Measurements from ENCODE around the gene EPHA1. TPM values are rescaled to one million over a fixed set of nuclear protein-coding genes. Genes with fewer than 3 reads are reported as not detected.

EPHA1 gene
- total RNA-seq, 1 donor from 2014 or later = 0.66 TPM

DNA sequence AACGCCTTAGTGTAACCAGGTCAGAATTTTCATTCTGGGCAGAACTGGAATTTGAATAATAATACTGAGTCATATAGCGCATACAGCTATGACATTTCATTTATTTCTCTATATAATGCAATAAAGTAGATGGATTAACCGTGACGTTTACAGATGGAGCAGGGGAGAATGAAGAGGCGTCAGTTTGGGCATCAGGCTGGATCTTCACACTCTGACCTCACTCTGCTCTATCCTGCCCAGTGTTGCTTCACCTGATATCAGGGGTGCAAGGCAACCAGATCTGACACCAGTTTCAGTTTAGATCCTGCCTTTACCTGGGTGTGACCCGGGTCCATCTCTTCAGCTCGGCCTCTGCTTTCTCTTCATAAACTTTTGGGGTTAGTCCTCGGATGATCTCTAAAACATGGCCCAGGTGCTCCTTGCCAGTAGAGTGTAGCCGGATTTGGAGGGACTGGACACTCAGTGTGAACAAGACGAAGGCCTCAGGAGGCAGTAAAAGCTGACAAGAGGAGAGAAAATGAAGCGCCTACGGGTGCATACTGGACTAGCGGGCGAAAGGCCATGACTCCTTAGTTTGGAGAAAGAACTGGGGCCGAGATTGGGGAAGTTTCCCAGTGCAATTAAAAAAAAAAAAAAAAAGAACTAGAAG is 28.9 kb downstream of the EPHA1 start:
- intact Hi-C loops (cut with micrococcal nuclease) = loop anchor here (1.0 to 10.0 kb wide), 13 partner anchors 17 to 1675 kb away; partner anchors contain the start of genes CASP2, DENND11, EPHB6 and FAM131B

DNA sequence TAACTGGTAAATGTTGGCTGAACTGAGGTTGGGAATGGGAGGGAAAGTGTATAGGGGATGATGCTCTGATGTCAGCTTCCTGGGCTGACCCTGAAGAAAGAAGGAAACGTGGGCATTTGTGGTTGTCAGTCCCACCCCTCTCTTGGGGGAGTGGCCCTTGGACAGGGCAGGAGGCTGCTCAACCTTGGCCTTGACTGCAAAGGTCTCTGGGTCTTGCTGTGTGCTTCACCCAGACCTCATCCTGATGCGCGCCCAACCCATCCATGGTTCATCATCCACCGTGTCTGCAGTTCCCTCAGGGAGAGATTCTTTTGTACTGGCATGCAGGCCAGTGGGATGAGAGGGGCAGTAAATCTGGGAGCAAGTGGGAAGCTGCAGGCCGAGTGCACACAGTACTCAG is 32.3 kb downstream of the EPHA1 start:
- intact Hi-C loops (cut with micrococcal nuclease) = no loop called here

DNA sequence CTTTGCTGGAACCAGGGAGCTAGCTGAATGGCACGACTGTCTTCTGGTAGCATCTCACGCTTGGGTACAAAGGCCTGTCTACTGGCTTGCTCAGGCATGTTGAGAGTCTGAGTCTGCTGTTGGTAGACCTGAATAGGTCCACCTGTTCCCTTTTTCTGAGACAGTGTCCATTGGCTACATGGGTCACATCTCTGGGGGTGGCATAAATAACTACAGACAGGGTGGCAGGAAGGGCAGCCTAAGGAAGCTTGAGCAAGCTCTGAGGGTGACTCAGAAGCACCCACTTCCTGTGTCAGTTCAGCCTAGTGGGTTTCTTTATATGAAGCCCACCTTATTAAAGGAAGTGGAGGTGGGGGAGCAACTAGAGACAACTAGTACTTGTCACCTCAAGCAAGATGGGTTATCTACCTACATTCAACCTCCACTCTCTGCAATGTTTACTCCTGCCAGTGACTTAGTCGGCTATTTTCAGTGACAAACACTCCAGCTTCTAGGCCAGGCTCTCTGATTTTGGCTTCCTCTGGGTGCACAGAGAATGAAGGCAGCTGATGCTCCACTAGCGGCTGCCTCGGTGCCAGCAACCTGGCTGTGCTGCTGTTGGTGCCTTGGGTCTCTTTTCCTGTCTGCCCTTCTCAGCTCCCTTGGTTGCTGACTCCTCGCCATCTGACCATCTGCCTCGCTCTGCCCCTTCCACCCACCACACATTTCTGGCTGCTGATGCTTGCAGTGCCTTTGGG is 33.2 kb downstream of the EPHA1 start:
- intact Hi-C loops (cut with micrococcal nuclease) = loop anchor here (2.0 kb wide), 1 partner anchor 75 kb away; no protein-coding TSS in a partner anchor

DNA sequence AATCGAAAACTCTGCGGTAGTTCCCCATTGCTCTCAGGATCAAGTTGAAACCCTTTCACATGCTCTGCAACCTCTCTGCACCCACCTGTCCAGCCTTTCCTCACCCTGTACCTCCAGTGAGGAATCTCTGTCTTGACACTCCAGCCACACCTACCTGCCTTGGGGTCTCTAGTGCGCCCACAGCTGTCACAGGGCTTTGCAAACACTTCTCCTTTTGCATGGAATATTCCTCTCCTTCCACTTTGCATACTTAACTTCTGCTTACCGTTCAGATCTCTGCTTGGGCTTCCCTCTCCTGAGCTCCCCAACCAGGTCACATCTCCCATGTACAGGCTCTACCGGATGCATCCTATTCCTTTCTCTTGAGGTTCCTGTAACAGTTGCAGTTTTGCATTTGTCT is 34.1 kb downstream of the EPHA1 start:
- intact Hi-C loops (cut with micrococcal nuclease) = loop anchor here (2.0 kb wide), 1 partner anchor 74 kb away; no protein-coding TSS in a partner anchor

DNA sequence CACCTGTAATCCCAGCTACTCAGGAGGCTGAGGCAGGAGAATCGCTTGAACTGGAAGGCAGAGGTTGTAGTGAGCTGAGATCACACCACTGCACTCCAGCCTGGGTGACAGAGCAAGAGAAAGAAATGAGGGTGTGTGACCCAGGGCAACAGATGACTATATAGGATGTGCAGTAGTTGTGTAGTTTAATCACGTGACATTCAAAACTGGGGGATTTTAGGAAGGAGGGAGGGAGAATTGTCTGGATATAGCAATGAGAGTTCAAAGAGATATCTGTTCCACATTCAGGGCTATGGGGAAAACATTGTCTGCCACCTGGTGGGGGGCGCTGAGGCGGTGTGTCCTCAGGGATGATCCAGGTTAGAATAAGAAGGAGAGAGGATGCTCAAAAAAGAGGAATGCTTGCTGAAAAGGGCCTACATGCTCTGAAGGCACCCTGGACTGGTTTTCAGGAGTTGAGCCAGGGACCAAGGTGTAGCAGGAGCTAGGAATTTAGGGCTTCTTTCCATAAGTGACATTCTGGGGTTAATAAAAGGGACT is 35.3 kb downstream of the EPHA1 start:
- intact Hi-C loops (cut with micrococcal nuclease) = no loop called here

DNA sequence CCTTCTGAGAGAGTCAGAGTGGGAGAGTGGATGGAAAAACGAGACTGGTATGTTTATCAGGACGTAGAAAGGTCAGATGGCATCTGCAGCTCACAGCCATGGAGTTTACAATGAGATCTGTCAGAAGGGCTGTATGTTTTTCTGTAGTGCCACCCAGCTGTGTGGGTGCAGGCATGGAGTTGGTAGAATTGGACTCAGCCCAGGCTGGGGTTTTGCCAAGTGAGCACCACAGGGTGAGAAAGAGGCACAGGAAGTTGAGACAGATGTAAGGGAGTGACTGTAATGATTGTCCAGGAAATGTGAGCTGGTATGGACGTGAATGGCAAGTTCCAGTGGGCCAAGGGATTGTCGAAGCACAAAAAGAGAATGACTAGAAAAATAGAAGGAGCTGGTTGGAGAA is 36.6 kb downstream of the EPHA1 start:
- intact Hi-C loops (cut with micrococcal nuclease) = loop anchor here (1.0 kb wide), 1 partner anchor 9 kb away; the partner anchor contains the start of gene ZYX

DNA sequence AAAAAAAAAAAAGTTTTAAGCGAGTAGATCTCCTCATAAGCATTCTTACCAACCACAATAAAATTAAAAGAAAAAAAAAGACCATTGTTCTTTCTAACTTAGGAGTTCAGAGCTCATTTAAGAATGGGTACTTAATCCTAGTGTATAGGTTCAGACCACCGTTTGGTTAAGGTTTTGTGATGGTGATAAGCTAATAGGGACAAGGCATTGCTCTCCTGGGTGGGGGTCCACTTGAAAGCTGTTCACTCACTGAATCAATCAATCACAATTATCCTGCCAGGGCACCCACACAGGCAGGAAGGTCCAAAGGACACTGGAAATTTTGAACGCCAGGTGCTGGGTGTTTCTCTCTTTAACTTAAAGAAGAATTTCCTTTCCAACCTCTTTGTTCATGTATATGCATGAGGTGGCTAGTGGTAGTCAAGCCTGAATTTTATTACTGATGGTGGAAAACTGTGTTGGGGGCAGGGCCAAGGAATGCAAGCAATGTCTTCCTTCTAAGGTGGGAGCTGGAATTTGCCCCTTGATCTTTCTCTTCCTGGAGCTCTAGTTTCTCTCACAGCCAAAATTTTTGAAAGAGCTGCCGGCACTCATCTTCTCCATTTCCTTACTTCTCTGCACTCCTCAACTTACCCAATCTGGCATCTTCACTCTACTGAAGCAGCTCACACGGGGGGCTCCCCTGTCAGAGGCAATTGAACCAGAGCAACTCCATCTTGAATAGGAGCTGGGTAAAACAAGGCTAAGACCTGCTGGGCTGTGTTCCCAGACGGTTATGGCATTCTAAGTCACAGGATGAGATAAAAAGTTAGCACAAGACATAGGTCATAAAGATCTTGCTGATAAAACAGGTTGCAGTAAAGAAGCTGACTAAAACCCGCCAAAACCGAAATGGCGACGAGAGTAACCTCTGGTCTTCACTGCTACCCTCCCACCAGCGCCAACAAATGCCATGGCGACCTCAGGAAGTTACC is 38.7 kb downstream of the EPHA1 start:
- intact Hi-C loops (cut with micrococcal nuclease) = no loop called here

DNA sequence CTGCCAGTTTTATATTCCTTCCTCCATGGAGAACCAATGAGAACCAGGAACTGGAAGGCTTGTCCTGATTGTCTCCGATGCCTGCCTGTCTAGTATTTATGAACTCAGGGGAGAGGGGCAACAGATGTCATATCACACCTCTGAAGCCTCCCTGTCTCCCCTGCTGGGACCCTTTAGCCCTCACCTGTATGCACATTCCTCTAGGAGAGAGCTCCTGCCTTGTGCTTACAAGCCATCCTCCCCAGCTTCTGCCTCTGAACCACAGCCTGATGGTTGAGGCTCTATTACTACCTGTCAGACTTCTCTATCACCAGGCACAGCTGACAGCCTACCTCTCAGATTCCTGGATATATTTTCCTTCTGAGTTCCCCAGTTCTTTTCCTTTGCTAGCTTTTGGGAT is 40.3 kb downstream of the EPHA1 start:
- intact Hi-C loops (cut with micrococcal nuclease) = no loop called here

DNA sequence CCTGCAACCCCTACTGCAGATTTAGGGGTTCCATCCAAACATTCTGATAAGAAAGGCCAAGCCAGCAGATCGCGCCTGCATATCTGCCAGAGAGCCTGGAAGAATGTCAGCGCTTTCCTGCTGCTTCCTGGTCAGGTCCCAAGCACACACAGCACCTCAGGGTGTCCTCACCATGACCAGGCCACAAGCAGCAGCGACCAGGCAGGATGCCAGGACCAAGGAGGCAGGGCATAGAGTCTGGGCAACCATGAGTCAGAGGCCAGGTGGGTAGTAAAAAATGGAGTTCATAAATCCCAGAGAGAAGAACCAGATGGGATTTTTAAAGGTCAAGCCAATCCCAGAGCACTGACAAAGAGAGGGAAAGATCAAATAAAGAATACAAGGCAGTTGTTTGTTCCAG is 40.7 kb downstream of the EPHA1 start:
- intact Hi-C loops (cut with micrococcal nuclease) = no loop called here

DNA sequence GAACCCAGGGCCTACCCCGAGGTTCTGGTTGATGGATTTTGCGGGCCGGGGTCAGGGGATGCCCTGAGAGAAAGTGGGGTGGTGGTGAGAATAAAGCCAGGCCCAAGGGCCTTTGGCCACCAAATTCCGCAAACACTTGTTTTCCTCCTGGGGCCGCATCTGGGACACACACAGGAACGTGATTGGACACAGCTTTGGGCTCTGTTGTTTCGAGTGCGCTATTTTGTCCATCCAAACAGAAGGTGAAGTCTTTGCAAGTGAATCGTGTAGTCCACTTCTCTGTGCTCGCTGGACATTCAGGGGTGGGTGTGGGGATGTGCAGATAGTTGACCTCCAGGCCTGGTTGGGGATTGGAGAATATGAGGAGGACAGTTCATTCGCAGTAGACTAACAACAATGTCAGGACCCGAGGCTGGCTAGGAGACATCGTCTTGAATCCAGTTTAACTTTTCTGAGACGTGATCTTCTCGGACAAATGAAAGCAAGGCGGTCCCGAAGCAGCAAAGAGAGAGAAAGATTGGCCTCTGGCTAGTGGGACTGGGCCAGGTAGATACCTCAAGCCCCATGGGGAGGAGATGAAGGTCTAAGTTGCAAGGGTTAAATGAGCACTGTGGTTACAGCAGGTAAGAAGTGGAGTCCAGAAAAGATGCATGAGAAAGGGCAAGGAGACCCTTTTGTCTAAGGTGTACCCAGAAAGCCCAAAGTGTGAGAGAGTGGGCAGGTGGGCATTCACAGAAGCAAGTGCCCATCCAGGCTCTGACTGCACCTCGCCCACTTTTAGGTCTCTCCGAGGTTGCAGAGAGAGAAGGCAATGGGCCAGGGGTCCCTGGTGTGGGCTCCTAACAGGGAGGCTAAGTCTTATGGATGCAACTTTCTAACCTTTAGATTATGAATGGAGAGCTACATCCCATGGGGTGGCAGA is 45.4 kb downstream of the EPHA1 start:
- intact Hi-C loops (cut with micrococcal nuclease) = no loop called here

DNA sequence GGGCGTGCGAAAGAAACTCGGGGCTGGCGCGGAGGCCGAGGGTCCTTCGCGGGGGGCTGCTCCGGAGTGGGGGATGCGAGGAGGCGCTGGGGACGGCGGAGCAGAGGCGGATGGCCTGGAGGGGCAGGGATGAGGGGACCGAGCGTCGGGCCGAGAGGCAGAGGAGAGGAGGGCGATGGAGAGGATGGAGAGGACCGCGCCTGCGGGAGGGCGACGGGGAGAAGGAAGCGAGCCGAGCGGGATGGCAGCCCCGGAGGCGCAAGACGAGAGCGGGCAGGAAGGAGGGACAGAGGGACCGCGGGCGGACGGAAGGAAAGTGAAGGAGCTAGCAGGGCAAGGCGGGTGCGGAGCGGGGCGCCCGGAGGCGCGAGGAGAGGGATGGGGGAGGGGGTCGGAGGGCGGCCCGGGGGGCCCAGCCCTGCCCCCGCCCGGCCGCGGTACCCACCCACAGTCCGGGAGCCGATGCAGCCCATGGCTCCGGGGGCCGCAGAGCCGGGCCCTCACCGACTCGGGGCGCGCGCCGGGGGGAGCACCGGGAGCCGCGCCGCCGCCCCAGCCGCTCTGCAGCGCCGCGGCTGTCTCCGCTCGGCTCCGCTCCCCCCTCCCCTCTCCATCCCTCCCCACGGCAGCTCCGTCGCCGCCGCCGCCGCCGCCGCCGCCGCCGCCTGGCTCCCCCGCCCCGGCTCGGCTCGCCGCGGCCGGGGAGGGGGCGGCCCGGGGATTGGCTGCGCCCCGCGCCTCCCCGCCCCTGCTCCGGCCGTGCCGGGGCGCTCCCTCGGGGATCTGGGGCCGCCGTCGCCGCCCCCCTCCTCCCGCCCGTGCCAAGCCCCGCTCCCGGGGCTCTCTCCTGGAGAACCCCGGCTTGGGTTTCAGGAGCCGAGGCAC is 46.3 kb downstream of the EPHA1 start, which contains the start of gene FAM131B:
Gene FAM131B, minus strand, starts transcription at position 583 of the 885 bp plus-strand sequence. Its CDS starts 110 bp downstream, at position 473.
- intact Hi-C loops (cut with micrococcal nuclease) = loop anchor here (1.0 kb wide), 3 partner anchors 15 to 122 kb away; no protein-coding TSS in a partner anchor

DNA sequence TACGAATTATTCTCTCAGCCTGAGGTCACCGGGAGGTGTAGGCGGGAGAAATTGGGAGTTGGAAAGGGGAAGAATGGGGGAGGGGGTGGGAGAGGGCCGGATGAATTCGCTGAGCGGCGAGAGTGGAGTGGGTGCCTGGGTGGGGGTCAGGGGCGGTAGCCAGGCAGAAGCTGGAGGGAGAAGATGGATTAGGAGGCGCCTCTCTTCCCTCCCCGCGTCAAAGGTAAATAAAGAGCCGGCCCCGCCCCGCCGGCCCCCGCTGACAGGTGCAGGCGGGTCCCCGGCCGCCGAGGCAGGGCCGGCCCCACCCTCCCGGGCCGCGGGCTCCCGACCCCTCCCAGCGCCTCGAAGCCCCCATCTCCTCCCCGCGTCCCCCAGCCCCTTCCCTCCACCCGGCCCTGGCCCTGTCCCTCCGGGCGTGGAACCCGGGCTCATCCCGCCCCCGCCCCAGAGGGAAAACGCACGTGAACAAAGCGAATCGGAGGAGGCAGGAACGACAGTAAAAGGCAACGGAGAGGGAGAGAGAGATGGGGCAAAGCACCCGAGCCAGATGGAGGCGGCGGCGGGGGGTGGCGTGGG is 47.0 kb downstream of the EPHA1 start:
- intact Hi-C loops (cut with micrococcal nuclease) = loop anchor here (1.0 kb wide), 3 partner anchors 14 to 121 kb away; no protein-coding TSS in a partner anchor

DNA sequence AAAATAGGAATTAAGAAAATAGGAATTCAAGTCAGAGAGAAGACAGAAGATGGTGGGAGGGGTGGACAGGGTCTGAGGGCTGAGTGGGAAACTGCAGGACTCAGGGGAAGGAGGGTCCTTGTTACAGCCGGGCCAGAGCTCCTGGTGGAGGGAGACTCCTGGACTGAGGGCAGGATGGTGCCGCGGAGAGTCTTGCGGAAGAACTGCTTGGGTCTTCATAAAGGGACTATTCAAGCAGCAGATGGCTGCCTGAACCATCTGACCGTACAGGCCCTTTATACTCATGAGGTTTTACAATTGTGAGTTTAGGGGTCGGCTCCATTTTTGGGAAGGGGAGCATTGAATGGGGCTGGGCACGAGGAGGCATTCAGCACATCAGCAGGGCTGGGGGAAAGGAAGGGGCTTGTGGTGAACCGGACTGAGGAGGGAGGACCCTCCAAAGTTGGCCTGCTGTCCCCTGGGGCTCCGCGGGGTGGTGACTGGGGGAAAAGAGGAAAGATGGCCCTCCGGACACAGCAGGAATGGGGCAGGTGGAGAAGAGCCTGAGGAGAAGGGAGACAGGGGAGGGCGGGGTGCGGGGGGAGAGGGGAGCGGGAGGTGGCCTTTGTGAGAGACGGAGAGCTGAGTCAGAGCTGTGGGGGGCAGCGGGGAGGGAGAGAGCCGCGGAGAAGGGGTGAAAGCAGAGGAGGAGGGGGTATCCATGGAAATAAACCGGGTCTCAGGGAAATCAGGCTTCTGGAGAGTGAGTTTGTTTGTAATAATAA is 47.7 kb downstream of the EPHA1 start:
- intact Hi-C loops (cut with micrococcal nuclease) = no loop called here

DNA sequence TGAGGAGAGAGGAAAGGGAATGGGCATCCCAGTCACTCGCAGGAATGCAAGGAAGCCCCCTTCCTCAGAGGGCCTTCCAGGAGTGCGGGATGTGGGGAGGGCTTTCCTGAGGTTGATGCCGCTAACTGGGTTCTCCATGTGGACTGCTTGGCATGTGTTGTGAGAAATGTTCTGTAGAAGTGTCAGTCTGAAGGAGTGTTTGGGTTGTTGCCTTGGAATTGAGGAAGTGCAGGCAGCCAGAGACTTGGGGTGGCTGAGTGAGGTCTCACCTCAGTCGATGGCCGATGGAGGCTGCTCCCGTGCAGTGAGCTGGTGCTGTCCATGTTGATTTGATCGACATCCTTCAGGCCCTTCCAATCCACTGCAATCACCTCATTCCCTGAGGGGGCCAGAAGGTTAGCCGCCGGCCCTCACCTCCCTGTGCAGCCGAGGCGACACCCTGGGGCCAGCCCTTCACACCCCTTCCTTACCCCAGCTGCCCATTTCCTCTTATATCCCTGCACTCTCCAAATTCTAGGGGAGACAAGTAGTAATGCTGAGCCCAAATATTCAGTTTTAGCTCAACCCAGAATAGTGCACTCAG is 48.8 kb downstream of the EPHA1 start:
- intact Hi-C loops (cut with micrococcal nuclease) = no loop called here

DNA sequence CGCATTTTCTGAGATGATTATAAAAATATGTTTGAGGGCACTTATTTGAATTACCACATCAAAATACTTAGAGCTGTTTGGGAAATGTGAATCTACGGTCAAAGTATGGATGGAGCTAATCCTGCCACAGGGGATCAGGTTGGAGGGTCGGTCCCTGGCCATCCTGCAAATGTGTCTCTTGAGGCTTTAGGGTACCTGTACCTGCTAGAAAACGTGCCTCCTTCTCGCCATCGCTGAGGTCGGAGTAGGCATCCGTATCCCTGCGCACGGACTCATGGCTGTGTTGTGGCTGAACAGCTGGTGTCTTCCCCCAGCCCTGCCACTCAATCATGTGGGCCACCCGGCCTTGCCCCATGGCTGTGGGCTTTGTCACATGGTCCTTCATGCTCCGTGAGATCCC is 50.0 kb downstream of the EPHA1 start:
- intact Hi-C loops (cut with micrococcal nuclease) = no loop called here

DNA sequence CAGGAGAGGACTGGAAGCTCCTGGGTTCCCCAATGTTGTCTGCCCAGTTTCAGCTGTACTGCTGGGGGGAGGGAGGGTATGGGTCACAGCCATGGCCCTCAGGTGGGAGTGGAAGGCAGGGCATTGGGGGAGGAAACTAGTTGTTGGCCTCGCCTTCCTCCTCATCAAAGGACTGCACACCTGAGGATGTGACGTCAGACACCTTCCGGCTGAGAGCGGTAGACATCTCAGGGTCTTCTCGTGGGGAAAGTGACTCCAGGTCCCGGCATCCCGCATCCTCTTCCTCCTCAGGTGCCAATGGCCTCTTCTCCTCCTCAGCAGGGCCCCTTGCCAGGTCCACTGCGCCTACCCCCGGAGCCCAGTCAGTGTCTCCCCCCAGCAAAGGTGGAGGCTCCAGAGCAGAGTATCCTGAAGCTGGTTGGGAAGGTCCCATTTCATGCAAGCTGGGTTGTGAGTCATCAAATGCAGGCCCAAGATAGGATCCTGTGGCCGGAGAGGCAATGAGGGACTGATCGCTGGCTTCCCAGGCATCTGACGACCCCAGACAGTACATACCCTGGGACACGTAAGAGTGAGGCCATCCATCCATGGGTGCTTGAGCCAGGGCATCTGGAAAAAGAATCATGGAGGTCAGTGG is 52.1 kb downstream of the EPHA1 start:
- intact Hi-C loops (cut with micrococcal nuclease) = no loop called here
